Fibroblast of lung (primary cell): ENCODE results near the gene TLE2. TPM values are rescaled to one million over a fixed set of nuclear protein-coding genes. Genes with fewer than 3 reads are reported as not detected.

ENCODE experiments used
- DNase-seq, 2 donors: peaks; one replicate each; pipeline versions ENCODE4 v3.0.0 to v3.0.0-alpha.2; 2010; ENCODE audit warnings: low read depth in 2 of 2
- H2AFZ ChIP-seq: 2 replicates; pipeline ENCODE4 v1.5.1; 2012; ENCODE audit warnings: low read length, control low read depth, inconsistent platforms
- H3K27ac ChIP-seq: 2 replicates; pipeline ENCODE4 v1.5.1; 2011; ENCODE audit warnings: low read length, control low read depth; ENCODE audit not compliant: insufficient read depth
- H3K27me3 ChIP-seq: 2 replicates; pipeline ENCODE4 v1.5.1; 2011; ENCODE audit warnings: mild to moderate bottlenecking, low read length; ENCODE audit not compliant: control insufficient read depth, insufficient read depth
- H3K36me3 ChIP-seq: 2 replicates; pipeline ENCODE4 v1.5.1; 2011; ENCODE audit warnings: low read length; ENCODE audit not compliant: control insufficient read depth, insufficient read depth
- H3K4me1 ChIP-seq: 2 replicates; pipeline ENCODE4 v1.5.1; 2011; ENCODE audit warnings: low read length; ENCODE audit not compliant: control insufficient read depth, insufficient read depth; ENCODE audit errors: extremely low read depth
- H3K4me2 ChIP-seq: 2 replicates; pipeline ENCODE4 v1.5.1; 2011; ENCODE audit warnings: low read length, control low read depth; ENCODE audit not compliant: insufficient read depth; ENCODE audit errors: extremely low read depth
- H3K4me3 ChIP-seq, 4 experiments: fragments of 200-600 bp in 1 of 4; sonication (generic) in 1 of 4; replicated peaks in 1 of 4; 2 replicates each; pipeline ENCODE4 v1.5.1; 2011 to 2016; ENCODE audit warnings: low read length in 4 of 4, low read depth in 3 of 4, mild to moderate bottlenecking in 3 of 4, control low read depth in 2 of 4, inconsistent platforms in 1 of 4, mixed read lengths in 1 of 4; ENCODE audit not compliant: insufficient read depth in 1 of 4; ENCODE audit errors: control extremely low read depth in 1 of 4
- H3K79me2 ChIP-seq: 2 replicates; pipeline ENCODE4 v1.5.1; 2012; ENCODE audit warnings: mild to moderate bottlenecking, low read length, inconsistent platforms; ENCODE audit not compliant: control insufficient read depth, insufficient read depth
- H3K9ac ChIP-seq: 2 replicates; pipeline ENCODE4 v1.5.1; 2011; ENCODE audit warnings: mild to moderate bottlenecking, low read length, control low read depth; ENCODE audit not compliant: insufficient read depth
- H3K9me3 ChIP-seq: 2 replicates; pipeline ENCODE4 v1.5.1; 2012; ENCODE audit warnings: low read depth, low read length; ENCODE audit not compliant: control insufficient read depth, insufficient read depth
- H4K20me1 ChIP-seq: 2 replicates; pipeline ENCODE4 v1.5.1; 2011; ENCODE audit warnings: low read length; ENCODE audit not compliant: control insufficient read depth, insufficient read depth; ENCODE audit errors: extremely low read depth
- EZH2 ChIP-seq: IDR thresholded peaks from 2 replicates; pipeline ENCODE4 v1.5.1; 2012; ENCODE audit warnings: low read length, control low read depth, mild to moderate bottlenecking; ENCODE audit errors: missing control alignments
- polyA plus RNA-seq, 2 donors: library from polyadenylated mRNA; depleted of rRNA in 1 of 2; stranded (reverse) in 1 of 2; unstranded in 1 of 2; fragments of >200 nt; gene quantifications; 2 replicates each; pipeline ENCODE4 v1.2.1, GENCODE V29; 2011 to 2012; ENCODE audit warnings: missing spikeins in 1 of 2
- total RNA-seq: library from RNA; depleted of rRNA; stranded (reverse); fragments of >200 nt; gene quantifications from 2 replicates; pipeline ENCODE4 v1.2.1, GENCODE V29; 2014
- TF ChIP-seq, protein P1 (sequence below), 2 donors: IDR thresholded peaks in 1 of 2; conservative IDR thresholded peaks in 1 of 2; 1 replicate in 1 of 2; 2 replicates in 1 of 2; pipeline ENCODE4 v1.5.1; 2011 to 2012; ENCODE audit warnings: low read length in 2 of 2, control low read depth in 1 of 2, inconsistent platforms in 1 of 2, low read depth in 1 of 2, mild to moderate bottlenecking in 1 of 2

Gene TLE2
- total and polyA plus RNA-seq, 2 donors (not counting 1 experiment from before 2014, with no cell fraction given) = 1.8 to 3.8 TPM

DNA sequence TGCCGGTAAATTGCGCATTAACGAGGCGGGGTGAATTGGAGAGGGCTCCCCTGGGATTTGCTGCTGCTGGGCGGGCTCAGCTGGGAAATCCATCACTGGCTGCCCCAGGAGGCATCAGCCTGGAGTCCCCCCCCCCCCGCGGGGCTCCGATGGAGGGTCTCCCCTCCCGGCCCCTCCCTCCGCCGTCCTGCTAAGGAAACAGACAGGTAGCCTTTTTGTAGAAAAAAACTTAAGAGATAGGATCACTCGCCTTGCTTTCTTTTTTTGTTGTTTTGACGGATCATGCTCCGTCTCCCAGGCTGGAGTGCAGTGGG lies 44.9 kb downstream of the TLE2 start:
- H3K9ac ChIP-seq = no peak overlapping the region
- no peak for DNase-seq
- no peaks in the 10 kb centered on the region for H3K36me3 ChIP-seq
- H3K27me3 ChIP-seq = peaks cover 7% of the 10 kb centered on the region
- H3K27ac ChIP-seq = peak overlapping the region; percentile 78
- no peaks in the 10 kb centered on the region for H4K20me1 ChIP-seq
- H3K79me2 ChIP-seq = no peaks in the 10 kb centered on the region
- no peaks in the 10 kb centered on the region for H3K9me3 ChIP-seq
- peaks cover 11% of the 10 kb centered on the region for H3K4me1 ChIP-seq
- H2AFZ ChIP-seq = no peak overlapping the region
- TF ChIP-seq, protein P1, sequence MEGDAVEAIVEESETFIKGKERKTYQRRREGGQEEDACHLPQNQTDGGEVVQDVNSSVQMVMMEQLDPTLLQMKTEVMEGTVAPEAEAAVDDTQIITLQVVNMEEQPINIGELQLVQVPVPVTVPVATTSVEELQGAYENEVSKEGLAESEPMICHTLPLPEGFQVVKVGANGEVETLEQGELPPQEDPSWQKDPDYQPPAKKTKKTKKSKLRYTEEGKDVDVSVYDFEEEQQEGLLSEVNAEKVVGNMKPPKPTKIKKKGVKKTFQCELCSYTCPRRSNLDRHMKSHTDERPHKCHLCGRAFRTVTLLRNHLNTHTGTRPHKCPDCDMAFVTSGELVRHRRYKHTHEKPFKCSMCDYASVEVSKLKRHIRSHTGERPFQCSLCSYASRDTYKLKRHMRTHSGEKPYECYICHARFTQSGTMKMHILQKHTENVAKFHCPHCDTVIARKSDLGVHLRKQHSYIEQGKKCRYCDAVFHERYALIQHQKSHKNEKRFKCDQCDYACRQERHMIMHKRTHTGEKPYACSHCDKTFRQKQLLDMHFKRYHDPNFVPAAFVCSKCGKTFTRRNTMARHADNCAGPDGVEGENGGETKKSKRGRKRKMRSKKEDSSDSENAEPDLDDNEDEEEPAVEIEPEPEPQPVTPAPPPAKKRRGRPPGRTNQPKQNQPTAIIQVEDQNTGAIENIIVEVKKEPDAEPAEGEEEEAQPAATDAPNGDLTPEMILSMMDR (conservative IDR thresholded peaks at IDR 0.05 in 1 of 2, IDR thresholded peaks at IDR 0.05 in 1 of 2; ENCODE audit: low read depth in 1 of 2, low read length in 2 of 2) = no peak
- no peak for TF ChIP-seq EZH2
- peak overlapping the region in 3 of 4 experiments; percentile 26 to 53 (median 31) for H3K4me3 ChIP-seq
- peak overlapping the region; percentile 68 for H3K4me2 ChIP-seq

DNA sequence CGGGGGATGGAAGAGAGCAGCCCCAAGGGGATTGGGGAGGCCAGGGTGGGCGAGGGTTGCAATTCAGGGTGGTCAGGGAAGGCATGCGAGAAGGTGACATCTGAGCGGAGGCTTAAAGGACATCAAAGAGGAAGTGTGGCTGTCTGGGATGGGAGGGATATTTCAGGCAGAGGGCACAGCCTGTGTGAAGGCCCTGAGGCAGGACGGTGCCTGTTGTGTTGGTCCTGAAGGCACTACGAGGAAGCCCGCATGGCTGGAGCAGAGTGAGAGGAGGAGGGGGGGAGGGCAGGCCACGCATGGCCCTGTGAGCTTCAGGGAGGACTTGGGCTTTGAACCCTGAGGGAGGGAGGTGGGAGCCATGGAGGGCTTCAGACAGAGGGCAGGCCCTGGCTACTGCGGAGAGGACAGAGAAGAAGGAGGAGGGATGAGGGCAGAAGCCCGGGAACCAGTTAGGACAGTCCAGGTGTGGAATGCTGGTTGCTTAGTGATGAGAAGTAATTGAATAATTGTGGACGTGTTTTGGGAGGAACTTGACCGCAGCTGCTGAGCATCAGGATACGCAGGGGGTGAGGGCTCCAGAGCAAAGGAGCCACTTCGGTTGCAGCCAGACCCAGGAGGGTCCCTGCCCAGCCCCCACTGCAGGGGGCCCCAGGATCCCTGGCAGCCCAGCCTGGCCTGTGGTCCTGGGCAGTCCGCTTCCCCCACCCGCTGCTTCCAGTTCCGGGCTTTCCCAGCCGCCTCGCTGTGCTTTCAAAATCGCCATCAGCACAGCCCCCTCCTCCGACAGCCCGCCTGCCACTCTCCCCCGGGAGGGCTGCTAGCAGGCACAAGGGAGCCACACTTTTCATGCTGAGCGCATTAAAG lies 45.5 kb downstream of the TLE2 start:
- Histone ChIP-seq H3K4me1 (peaks cover 11% of the 10 kb centered on the region), H3K27me3 (peaks cover 7% of the 10 kb centered on the region), H3K9ac (peak overlapping the region; percentile 58), H3K9me3 (no peaks in the 10 kb centered on the region), H3K79me2 (no peaks in the 10 kb centered on the region), H3K4me2 (peak overlapping the region; percentile 85), H4K20me1 (no peaks in the 10 kb centered on the region), H3K4me3 (peak overlapping the region in 3 of 4 experiments; percentile 26 to 53 (median 31)), H3K36me3 (no peaks in the 10 kb centered on the region), H3K27ac (peak overlapping the region; percentile 78), H2AFZ (peak overlapping the region; percentile 65)
- peak; percentile 75 to 78 for DNase-seq
- TF ChIP-seq, protein P1 (conservative IDR thresholded peaks at IDR 0.05 in 1 of 2, IDR thresholded peaks at IDR 0.05 in 1 of 2; ENCODE audit: low read depth in 1 of 2, low read length in 2 of 2) = no peak
- no peak for TF ChIP-seq EZH2

DNA sequence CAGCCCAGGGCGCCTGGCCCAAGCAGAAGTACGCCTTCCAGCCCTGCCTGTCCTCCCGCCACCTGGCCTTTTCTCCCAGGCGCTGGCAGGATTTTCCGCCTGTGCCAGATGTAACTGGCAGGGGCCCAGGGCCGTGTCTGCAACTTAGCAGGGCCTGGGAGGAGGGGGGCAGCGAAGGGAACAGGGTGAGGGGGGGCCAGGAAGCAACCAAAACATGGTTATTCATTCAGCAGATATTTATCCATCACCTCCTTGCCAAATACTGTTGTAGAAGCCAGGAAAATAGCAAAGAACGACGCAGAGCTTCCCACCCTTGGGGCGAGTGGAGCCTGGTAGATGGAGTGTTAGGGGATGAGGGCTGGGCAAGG lies 46.1 kb downstream of the TLE2 start:
- H3K4me3 ChIP-seq = no peak overlapping the region
- peak overlapping the region; percentile 58 for H3K9ac ChIP-seq
- DNase-seq = peak; percentile 84 to 93
- H3K4me1 ChIP-seq = peaks cover 11% of the 10 kb centered on the region
- no peaks in the 10 kb centered on the region for H3K36me3 ChIP-seq
- peak overlapping the region; percentile 78 for H3K27ac ChIP-seq
- peak overlapping the region; percentile 65 for H2AFZ ChIP-seq
- H3K4me2 ChIP-seq = peak overlapping the region; percentile 85
- no peaks in the 10 kb centered on the region for H3K79me2 ChIP-seq
- no peaks in the 10 kb centered on the region for H3K9me3 ChIP-seq
- H3K27me3 ChIP-seq = peaks cover 7% of the 10 kb centered on the region
- TF ChIP-seq, protein P1 (conservative IDR thresholded peaks at IDR 0.05 in 1 of 2, IDR thresholded peaks at IDR 0.05 in 1 of 2; ENCODE audit: low read depth in 1 of 2, low read length in 2 of 2) = no peak
- no peak for TF ChIP-seq EZH2
- H4K20me1 ChIP-seq = no peaks in the 10 kb centered on the region
